Iris pigment epithelial cell (primary cell): ENCODE data around the gene NDC1.
"Not testable (repeated sequence)": the region's sequence is repeated elsewhere in the genome, so short reads cannot be mapped to it uniquely, and the experiment has no call there.

Source experiments
- DNase-seq: peaks from one replicate; pipeline ENCODE4 v3.0.0-alpha.2; 2011; ENCODE audit warnings: low read depth

NDC1 gene

GRCh38 chr1:53822931-53823330, 15.2 kb downstream of the NDC1 start:
- DNase-seq: no peak

GRCh38 chr1:53821380-53821779, 16.7 kb downstream of the NDC1 start:
- DNase-seq: no peak

- no peak for DNase-seq
These were observed 18.7 kb downstream of the NDC1 start for GRCh38 chr1:53819387-53819786.

GRCh38 chr1:53816584-53816983, 21.5 kb downstream of the NDC1 start:
- DNase-seq: not testable (repeated sequence)

GRCh38 chr1:53815484-53815883, 22.6 kb downstream of the NDC1 start:
- DNase-seq: not testable (repeated sequence)

GRCh38 chr1:53811414-53811851, 26.7 kb downstream of the NDC1 start:
- no peak for DNase-seq

- no peak for DNase-seq
These were observed 27.6 kb downstream of the NDC1 start for GRCh38 chr1:53810497-53810896.

GRCh38 chr1:53810007-53810406, 28.1 kb downstream of the NDC1 start:
- no peak for DNase-seq

GRCh38 chr1:53807916-53808315, 30.2 kb downstream of the NDC1 start:
- DNase-seq: peak; percentile 89

GRCh38 chr1:53804791-53805505, 33.1 kb downstream of the NDC1 start:
- DNase-seq: no peak

GRCh38 chr1:53804181-53804580, 33.9 kb downstream of the NDC1 start:
- DNase-seq: no peak

- DNase-seq: no peak
These were observed 37.5 kb downstream of the NDC1 start for GRCh38 chr1:53800621-53801020.

- DNase-seq: no peak
These were observed 39.0 kb downstream of the NDC1 start for GRCh38 chr1:53799141-53799540.

GRCh38 chr1:53792806-53793205, 45.3 kb downstream of the NDC1 start:
- DNase-seq: no peak

GRCh38 chr1:53787655-53788054, 50.4 kb downstream of the NDC1 start:
- no peak for DNase-seq

GRCh38 chr1:53783056-53783455, 55.0 kb downstream of the NDC1 start:
- DNase-seq: peak; percentile 19

- peak; percentile 51 for DNase-seq
These were observed 56.4 kb downstream of the NDC1 start for GRCh38 chr1:53781654-53782053.

- DNase-seq: no peak
These were observed 60.8 kb downstream of the NDC1 start for GRCh38 chr1:53777272-53777671.

GRCh38 chr1:53771648-53772047, 66.4 kb downstream of the NDC1 start:
- DNase-seq: peak; percentile 89

GRCh38 chr1:53769780-53770179, 68.3 kb downstream of the NDC1 start:
- peak; percentile 80 for DNase-seq

- DNase-seq: no peak
These were observed 68.9 kb downstream of the NDC1 start for GRCh38 chr1:53769184-53769583.

- DNase-seq: peak; percentile 84
These were observed 71.2 kb downstream of the NDC1 start for GRCh38 chr1:53766831-53767405.

GRCh38 chr1:53766194-53766742, 71.8 kb downstream of the NDC1 start:
- no peak for DNase-seq

- peak; percentile 91 for DNase-seq
These were observed 72.4 kb downstream of the NDC1 start for GRCh38 chr1:53765657-53766056.
